Transverse colon (tissue), 3 donors: Measurements from ENCODE around the gene TMEM201.

Source experiments
- CTCF ChIP-seq, 5 experiments: fragments of 200-600 bp in 3 of 5; fragments of 450-650 bp in 2 of 5; sonication (generic) in 3 of 5; IDR thresholded peaks; 1 replicate in 2 of 5; 2 replicates in 3 of 5; pipeline ENCODE4 v1.5.1; 2016 to 2017; ENCODE audit warnings: antibody characterized with exemption in 5 of 5, inconsistent platforms in 3 of 5, mild to moderate bottlenecking in 2 of 5, moderate library complexity in 1 of 5
- POLR2A ChIP-seq: fragments of 450-650 bp; IDR thresholded peaks from one replicate; pipeline ENCODE4 v1.6.1; 2016; ENCODE audit warnings: antibody characterized with exemption, mild to moderate bottlenecking, moderate library complexity

- TF ChIP-seq POLR2A = no peak
- no peak for TF ChIP-seq CTCF (IDR thresholded peaks at IDR 0.05)
Measured at GRCh38 chr1:9658199-9658598, 69.5 kb downstream of the TMEM201 start.
